Measurements from ENCODE around the gene HUNK.
A peak's percentile ranks its signal among the peaks of the same experiment; 100 is the strongest.

The HUNK gene

GRCh38 chr21:31900121-31900895 lies 27.5 kb downstream of the HUNK start:
- no peak for ATAC-seq
- H3K4me3 Mint-ChIP-seq: no peak overlapping the region
- no peaks in the 10 kb centered on the region for H3K27me3 Mint-ChIP-seq
- peak overlapping the region in 1 of 2 donors; percentile 21 for H3K27ac Mint-ChIP-seq
- peaks cover 16% of the 10 kb centered on the region for H3K4me1 Mint-ChIP-seq
- no peaks in the 10 kb centered on the region for H3K9me3 Mint-ChIP-seq
- DNase-seq: no peak

GRCh38 chr21:31901315-31901714 lies 28.5 kb downstream of the HUNK start:
- peaks cover 15% of the 10 kb centered on the region for H3K4me1 Mint-ChIP-seq
- no peaks in the 10 kb centered on the region for H3K9me3 Mint-ChIP-seq
- H3K27ac Mint-ChIP-seq: no peak overlapping the region
- no peak for DNase-seq
- H3K27me3 Mint-ChIP-seq: peaks cover 4% of the 10 kb centered on the region
- no peak for ATAC-seq
- H3K4me3 Mint-ChIP-seq: no peak overlapping the region

GRCh38 chr21:31902438-31902837 lies 29.6 kb downstream of the HUNK start:
- no peak for DNase-seq
- Mint-ChIP-seq H3K4me1 (peaks cover 15% of the 10 kb centered on the region), H3K4me3 (no peak overlapping the region), H3K9me3 (no peaks in the 10 kb centered on the region), H3K27me3 (peaks cover 12% of the 10 kb centered on the region), H3K27ac (no peak overlapping the region)
- ATAC-seq: no peak

- Mint-ChIP-seq H3K4me1 (peaks cover 8% of the 10 kb centered on the region), H3K27ac (no peak overlapping the region), H3K9me3 (no peaks in the 10 kb centered on the region), H3K27me3 (peaks cover 26% of the 10 kb centered on the region), H3K4me3 (no peak overlapping the region)
- ATAC-seq (no peak), DNase-seq (no peak)
Measured at GRCh38 chr21:31903896-31904295, 31.1 kb downstream of the HUNK start.

- Mint-ChIP-seq H3K4me1 (no peaks in the 10 kb centered on the region), H3K4me3 (no peak overlapping the region), H3K27me3 (peaks cover 44% of the 10 kb centered on the region), H3K27ac (peak overlapping the region in 1 of 2 donors; percentile 39), H3K9me3 (no peaks in the 10 kb centered on the region)
- DNase-seq (no peak), ATAC-seq (no peak)
Measured at GRCh38 chr21:31905503-31906451, 33.0 kb downstream of the HUNK start.

GRCh38 chr21:31908106-31909031 lies 35.5 kb downstream of the HUNK start:
- Mint-ChIP-seq H3K9me3 (no peaks in the 10 kb centered on the region), H3K27ac (no peak overlapping the region), H3K27me3 (peaks cover 60% of the 10 kb centered on the region), H3K4me1 (no peaks in the 10 kb centered on the region), H3K4me3 (no peak overlapping the region)
- ATAC-seq: no peak
- no peak for DNase-seq

- no peak for ATAC-seq
- Mint-ChIP-seq H3K9me3 (no peaks in the 10 kb centered on the region), H3K27me3 (peaks cover 60% of the 10 kb centered on the region), H3K4me1 (no peaks in the 10 kb centered on the region), H3K27ac (no peak overlapping the region), H3K4me3 (no peak overlapping the region)
- DNase-seq: no peak
Measured at GRCh38 chr21:31909153-31910073, 36.6 kb downstream of the HUNK start.

GRCh38 chr21:31910074-31910470 lies 37.3 kb downstream of the HUNK start:
- H3K4me1 Mint-ChIP-seq: no peaks in the 10 kb centered on the region
- DNase-seq (no peak), ATAC-seq (no peak)
- no peak overlapping the region for H3K4me3 Mint-ChIP-seq
- peaks cover 60% of the 10 kb centered on the region for H3K27me3 Mint-ChIP-seq
- H3K27ac Mint-ChIP-seq: no peak overlapping the region
- H3K9me3 Mint-ChIP-seq: no peaks in the 10 kb centered on the region

- H3K4me3 Mint-ChIP-seq: no peak overlapping the region
- peaks cover 56% of the 10 kb centered on the region for H3K27me3 Mint-ChIP-seq
- H3K9me3 Mint-ChIP-seq: no peaks in the 10 kb centered on the region
- no peak overlapping the region for H3K27ac Mint-ChIP-seq
- no peaks in the 10 kb centered on the region for H3K4me1 Mint-ChIP-seq
- ATAC-seq (no peak), DNase-seq (no peak)
Measured at GRCh38 chr21:31911138-31911907, 38.5 kb downstream of the HUNK start.

GRCh38 chr21:31912501-31912900 lies 39.7 kb downstream of the HUNK start:
- Mint-ChIP-seq H3K27me3 (peaks cover 46% of the 10 kb centered on the region), H3K4me1 (no peaks in the 10 kb centered on the region), H3K4me3 (no peak overlapping the region), H3K27ac (no peak overlapping the region), H3K9me3 (no peaks in the 10 kb centered on the region)
- no peak for ATAC-seq
- no peak for DNase-seq

GRCh38 chr21:31913182-31913608 lies 40.4 kb downstream of the HUNK start:
- H3K4me1 Mint-ChIP-seq: no peaks in the 10 kb centered on the region
- no peaks in the 10 kb centered on the region for H3K9me3 Mint-ChIP-seq
- ATAC-seq (no peak), DNase-seq (no peak)
- peaks cover 41% of the 10 kb centered on the region for H3K27me3 Mint-ChIP-seq
- H3K4me3 Mint-ChIP-seq: no peak overlapping the region
- no peak overlapping the region for H3K27ac Mint-ChIP-seq

GRCh38 chr21:31914472-31914871 lies 41.7 kb downstream of the HUNK start:
- Mint-ChIP-seq H3K4me1 (no peaks in the 10 kb centered on the region), H3K9me3 (no peaks in the 10 kb centered on the region), H3K27ac (no peak overlapping the region), H3K4me3 (no peak overlapping the region), H3K27me3 (peaks cover 28% of the 10 kb centered on the region)
- ATAC-seq (no peak), DNase-seq (no peak)

GRCh38 chr21:31915566-31915965 lies 42.7 kb downstream of the HUNK start:
- Mint-ChIP-seq H3K9me3 (no peaks in the 10 kb centered on the region), H3K27ac (no peak overlapping the region), H3K27me3 (peaks cover 18% of the 10 kb centered on the region), H3K4me1 (no peaks in the 10 kb centered on the region), H3K4me3 (no peak overlapping the region)
- DNase-seq: no peak
- ATAC-seq: no peak

- H3K27ac Mint-ChIP-seq: no peak overlapping the region
- no peaks in the 10 kb centered on the region for H3K9me3 Mint-ChIP-seq
- ATAC-seq (no peak), DNase-seq (no peak)
- H3K4me1 Mint-ChIP-seq: no peaks in the 10 kb centered on the region
- peaks cover 4% of the 10 kb centered on the region for H3K27me3 Mint-ChIP-seq
- H3K4me3 Mint-ChIP-seq: no peak overlapping the region
Measured at GRCh38 chr21:31917108-31917507, 44.3 kb downstream of the HUNK start.
